ENCODE data around the gene ATCAY.
"Not testable (repeated sequence)": the region's sequence is repeated elsewhere in the genome, so short reads cannot be mapped to it uniquely, and the experiment has no call there.

DNA sequence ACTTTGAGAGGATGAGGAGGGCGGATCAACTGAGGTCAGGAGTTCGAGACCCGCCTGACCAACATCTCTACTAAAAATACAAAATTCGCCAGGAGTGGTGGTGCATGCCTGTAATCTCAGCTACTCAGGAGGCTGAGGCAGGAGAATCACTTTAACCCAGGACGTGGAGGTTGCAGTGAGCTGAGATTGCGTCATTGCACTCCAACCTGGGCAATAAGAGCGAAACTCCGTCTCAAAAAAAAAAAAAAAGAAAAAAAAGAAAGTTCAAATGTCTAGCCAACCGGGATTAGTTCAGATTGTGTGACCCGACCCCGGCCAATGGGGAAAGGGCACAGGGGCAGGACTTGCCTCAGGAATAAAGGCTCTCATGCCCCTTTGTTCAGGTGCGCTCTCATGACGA lies 5.8 kb upstream of the ATCAY start:
- TF ChIP-seq, protein P1, sequence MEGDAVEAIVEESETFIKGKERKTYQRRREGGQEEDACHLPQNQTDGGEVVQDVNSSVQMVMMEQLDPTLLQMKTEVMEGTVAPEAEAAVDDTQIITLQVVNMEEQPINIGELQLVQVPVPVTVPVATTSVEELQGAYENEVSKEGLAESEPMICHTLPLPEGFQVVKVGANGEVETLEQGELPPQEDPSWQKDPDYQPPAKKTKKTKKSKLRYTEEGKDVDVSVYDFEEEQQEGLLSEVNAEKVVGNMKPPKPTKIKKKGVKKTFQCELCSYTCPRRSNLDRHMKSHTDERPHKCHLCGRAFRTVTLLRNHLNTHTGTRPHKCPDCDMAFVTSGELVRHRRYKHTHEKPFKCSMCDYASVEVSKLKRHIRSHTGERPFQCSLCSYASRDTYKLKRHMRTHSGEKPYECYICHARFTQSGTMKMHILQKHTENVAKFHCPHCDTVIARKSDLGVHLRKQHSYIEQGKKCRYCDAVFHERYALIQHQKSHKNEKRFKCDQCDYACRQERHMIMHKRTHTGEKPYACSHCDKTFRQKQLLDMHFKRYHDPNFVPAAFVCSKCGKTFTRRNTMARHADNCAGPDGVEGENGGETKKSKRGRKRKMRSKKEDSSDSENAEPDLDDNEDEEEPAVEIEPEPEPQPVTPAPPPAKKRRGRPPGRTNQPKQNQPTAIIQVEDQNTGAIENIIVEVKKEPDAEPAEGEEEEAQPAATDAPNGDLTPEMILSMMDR (IDR thresholded peaks at IDR 0.05; ENCODE audit: low read depth, low read length, poor library complexity, severe bottlenecking), result not testable (repeated sequence)
- not testable (repeated sequence) for TF ChIP-seq EZH2phosphoT487 (IDR thresholded peaks at IDR 0.05; ENCODE audit: borderline replicate concordance, low read length)

All from DOHH2 (cell line).